A549 (cell line): ENCODE data around the gene NRXN3. TPM values are rescaled to one million over a fixed set of nuclear protein-coding genes. Genes with fewer than 3 reads are reported as not detected.

Source experiments
- ATAC-seq, 2 experiments: fragments of 200-7000 bp in 1 of 2; fragments of >200 bp in 1 of 2; cut with Nextera tagmentation in 1 of 2; cut with Tn5 transposase in 1 of 2; 3 replicates each; pipeline versions ENCODE4 v1.8.0 to v1.9.1; 2018 to 2020; ENCODE audit warnings: mild to moderate bottlenecking in 1 of 2, moderate library complexity in 1 of 2
- CTCF ChIA-PET: fragments of 300-600 bp; sonication (Branson Sonifier 250); formaldehyde crosslinking; extraction: SDS; loops from one replicate; lab custom pipeline; 2021; ENCODE audit warnings: antibody characterized with exemption, inconsistent platforms; lab: Yijun Ruan, JAX
- POLR2A ChIA-PET: fragments of 350-600 bp; formaldehyde crosslinking; extraction: SDS; loops from one replicate; lab custom pipeline; 2021; ENCODE audit warnings: antibody characterized with exemption, inconsistent platforms; lab: Yijun Ruan, JAX
- DNase-seq, 2 experiments: peaks; one replicate each; pipeline versions ENCODE4 v3.0.0 to v3.0.0-alpha.2; 2011 to 2016; ENCODE audit warnings: low read depth in 1 of 2, low spot score in 1 of 2
- FAIRE-seq: peaks from 2 replicates; lab custom pipeline; 2011; peaks lifted over from hg19 to GRCh38; lab: Jason Lieb, UNC
- H3K27ac ChIP-seq, 2 experiments: fragments of >200 bp; sonication (Bioruptor Twin); formaldehyde crosslinking; 3 replicates each; pipeline ENCODE4 v1.5.1; 2016 to 2017
- H3K4me1 ChIP-seq: fragments of >200 bp; sonication (Bioruptor Twin); formaldehyde crosslinking; 3 replicates; pipeline ENCODE4 v1.6.1; 2016
- H3K4me2 ChIP-seq: fragments of >200 bp; sonication (Bioruptor Twin); formaldehyde crosslinking; 3 replicates; pipeline ENCODE4 v1.6.1; 2016
- H3K4me3 ChIP-seq: fragments of >200 bp; sonication (Bioruptor Twin); formaldehyde crosslinking; 3 replicates; pipeline ENCODE4 v1.5.1; 2016
- H3K9me3 ChIP-seq: fragments of >200 bp; sonication (Bioruptor Twin); formaldehyde crosslinking; 3 replicates; pipeline ENCODE4 v1.6.1; 2016
- CHD4 ChIP-seq: fragments of 200-600 bp; sonication (generic); IDR thresholded peaks from 2 replicates; pipeline ENCODE4 v1.6.1; 2016; ENCODE audit warnings: antibody characterized with exemption, mild to moderate bottlenecking, borderline replicate concordance
- CTCF ChIP-seq: fragments of >200 bp; sonication (Bioruptor Twin); formaldehyde crosslinking; IDR thresholded peaks from 3 replicates; pipeline ENCODE4 v1.5.1; 2016
- EHMT2 ChIP-seq: fragments of 200-600 bp; sonication (generic); IDR thresholded peaks from 2 replicates; pipeline ENCODE4 v1.6.1; 2016; ENCODE audit warnings: antibody characterized with exemption, low read depth, mild to moderate bottlenecking, moderate library complexity
- ELK1 ChIP-seq: fragments of 150-350 bp; IDR thresholded peaks from 2 replicates; pipeline ENCODE4 v1.6.1; 2014; ENCODE audit warnings: low read depth, mild to moderate bottlenecking, low read length
- EP300 ChIP-seq, 2 experiments: fragments of >200 bp; sonication (Bioruptor Twin); formaldehyde crosslinking; IDR thresholded peaks; 2 replicates in 1 of 2; 3 replicates in 1 of 2; pipeline ENCODE4 v1.6.1; 2016 to 2017
- FOSL2 ChIP-seq, 2 experiments: fragments of 450-650 bp in 1 of 2; fragments of >200 bp in 1 of 2; sonication (Bioruptor Twin) in 1 of 2; formaldehyde crosslinking; IDR thresholded peaks; 2 replicates each; pipeline versions ENCODE4 v1.5.0 to v1.6.1; 2016 to 2020; ENCODE audit warnings: mild to moderate bottlenecking in 1 of 2, moderate library complexity in 1 of 2
- HES2 ChIP-seq: fragments of >200 bp; sonication (Bioruptor Twin); formaldehyde crosslinking; IDR thresholded peaks from 2 replicates; pipeline ENCODE4 v1.6.1; 2016
- HEYL ChIP-seq: fragments of 250-450 bp; sonication (Bioruptor Pico); IDR thresholded peaks from 2 replicates; pipeline ENCODE4 v1.8.0; 2021; ENCODE audit warnings: mild to moderate bottlenecking, moderate library complexity
- HOXA7 ChIP-seq: fragments of 250-450 bp; sonication (Bioruptor Pico); IDR thresholded peaks from 2 replicates; pipeline ENCODE4 v1.5.0; 2020; ENCODE audit warnings: mild to moderate bottlenecking, moderate library complexity
- HOXB5 ChIP-seq: fragments of 250-450 bp; sonication (Bioruptor Pico); IDR thresholded peaks from 2 replicates; pipeline ENCODE4 v1.5.0; 2020; ENCODE audit warnings: mild to moderate bottlenecking, moderate library complexity
- JUN ChIP-seq, 2 experiments: fragments of >200 bp; sonication (Bioruptor Twin); formaldehyde crosslinking; IDR thresholded peaks; 2 replicates in 1 of 2; 3 replicates in 1 of 2; pipeline ENCODE4 v1.6.1; 2016 to 2017
- MAZ ChIP-seq: fragments of 150-350 bp; IDR thresholded peaks from 2 replicates; pipeline ENCODE4 v1.6.1; 2014; ENCODE audit warnings: antibody characterized with exemption, low read depth, low read length, borderline replicate concordance
- NFE2L2 ChIP-seq: fragments of 150-350 bp; conservative IDR thresholded peaks from 2 replicates; pipeline ENCODE4 v1.6.1; 2014; ENCODE audit warnings: low read length
- POLR2A ChIP-seq: IDR thresholded peaks from 2 replicates; pipeline ENCODE4 v1.6.1; 2012; ENCODE audit warnings: mild to moderate bottlenecking, low read length
- POLR2AphosphoS2 ChIP-seq: conservative IDR thresholded peaks from 2 replicates; pipeline ENCODE4 v1.6.1; 2012; ENCODE audit warnings: low read length, improper control_type of control experiment, inconsistent platforms
- RARB ChIP-seq: fragments of 250-450 bp; sonication (Bioruptor Pico); IDR thresholded peaks from 2 replicates; pipeline ENCODE4 v1.8.0; 2021; ENCODE audit warnings: mild to moderate bottlenecking, moderate library complexity
- RFX5 ChIP-seq: fragments of 450-650 bp; IDR thresholded peaks from 2 replicates; pipeline ENCODE4 v1.7.1; 2014; ENCODE audit warnings: antibody characterized with exemption, mild to moderate bottlenecking, moderate library complexity
- SMC3 ChIP-seq: fragments of >200 bp; sonication (Bioruptor Twin); formaldehyde crosslinking; IDR thresholded peaks from 3 replicates; pipeline ENCODE4 v1.6.1; 2018; ENCODE audit warnings: inconsistent platforms
- TFCP2L1 ChIP-seq: fragments of 250-450 bp; sonication (Bioruptor Pico); IDR thresholded peaks from 2 replicates; pipeline ENCODE4 v1.5.0; 2021; ENCODE audit warnings: mild to moderate bottlenecking
- USF2 ChIP-seq: fragments of 450-650 bp; IDR thresholded peaks from 2 replicates; pipeline ENCODE4 v1.6.1; 2014; ENCODE audit warnings: antibody characterized with exemption
- ZFP36 ChIP-seq: fragments of 450-650 bp; IDR thresholded peaks from 2 replicates; pipeline ENCODE4 v1.6.1; 2014; ENCODE audit warnings: borderline replicate concordance; ENCODE audit not compliant: partially characterized antibody
- WGBS: methylation state at CpG from one replicate; pipeline ENCODE4 v1.1.6; 2017; ENCODE audit errors: missing lambda C conversion rate; 5-methylcytosine and 5-hydroxymethylcytosine counted together
- polyA plus RNA-seq, 4 experiments: library from polyadenylated mRNA; depleted of rRNA in 3 of 4; stranded (reverse); fragments of >200 nt; fragmentation: RNase III in 1 of 4; extraction: RNeasy Plus Mini Kit Qiagen cat#74134 plus additional on column Dnase treatment in 1 of 4; gene quantifications; 2 replicates in 3 of 4; 3 replicates in 1 of 4; pipeline ENCODE4 v1.2.3, GENCODE V29; 2011 to 2017

NRXN3 gene
- polyA plus RNA-seq, 2 of the 4 experiments (the other 2 are of a cell fraction) = 0.62 to 2.3 TPM

GRCh38 chr14:79783041-79783440 lies 1612.9 kb downstream of the NRXN3 start:
- Histone ChIP-seq H3K4me1 (no peaks in the 10 kb centered on the region), H3K4me2 (no peak overlapping the region), H3K9me3 (no peaks in the 10 kb centered on the region), H3K27ac (no peak overlapping the region), H3K4me3 (no peak overlapping the region)
- DNase-seq = no peak
- FAIRE-seq = no peak
- WGBS = 7% methylated on average over 4 of the region's 4 CpGs
- POLR2A ChIA-PET = no interaction called here
- TF ChIP-seq USF2 = no peak
- TF ChIP-seq HEYL (CRISPR knock-in tag) = no peak
- TF ChIP-seq RFX5 = no peak
- TF ChIP-seq HES2 = no peak
- no peak for ATAC-seq
- CTCF ChIA-PET = no interaction called here

- 74% methylated on average over 3 of the region's 3 CpGs for WGBS
- Histone ChIP-seq H3K4me3 (no peak overlapping the region), H3K9me3 (no peaks in the 10 kb centered on the region), H3K4me1 (no peaks in the 10 kb centered on the region), H3K4me2 (no peak overlapping the region), H3K27ac (no peak overlapping the region)
- no peak for FAIRE-seq
- no peak for DNase-seq
- ATAC-seq = no peak
- TF ChIP-seq CTCF = no peak
- TF ChIP-seq CHD4 = no peak
- TF ChIP-seq TFCP2L1 (CRISPR knock-in tag) = no peak
- TF ChIP-seq RARB (CRISPR knock-in tag) = no peak
- no peak for TF ChIP-seq HOXB5
- TF ChIP-seq MAZ = no peak
- no peak for TF ChIP-seq EP300 (IDR thresholded peaks at IDR 0.05)
- no peak for TF ChIP-seq EHMT2
- no peak for TF ChIP-seq POLR2A
- no peak for TF ChIP-seq ELK1
- no peak for TF ChIP-seq HOXA7 (CRISPR knock-in tag)
- TF ChIP-seq ZFP36 = no peak
- POLR2A ChIA-PET = no interaction called here
- CTCF ChIA-PET = no interaction called here
Measured at GRCh38 chr14:79786522-79786921, 1616.3 kb downstream of the NRXN3 start.

GRCh38 chr14:79788346-79788745 lies 1618.2 kb downstream of the NRXN3 start:
- H3K4me2 ChIP-seq = no peak overlapping the region
- ATAC-seq (no peak), DNase-seq (no peak), FAIRE-seq (no peak)
- ChIA-PET CTCF (no interaction called here), POLR2A (no interaction called here)
- no peak overlapping the region for H3K4me3 ChIP-seq
- H3K9me3 ChIP-seq = no peaks in the 10 kb centered on the region
- no peak overlapping the region for H3K27ac ChIP-seq
- TF ChIP-seq POLR2AphosphoS2 (no peak), RARB (CRISPR knock-in tag) (no peak), ELK1 (no peak), JUN (IDR thresholded peaks at IDR 0.05) (no peak), SMC3 (no peak), NFE2L2 (no peak), FOSL2 (IDR thresholded peaks at IDR 0.05) (no peak), FOSL2 (CRISPR knock-in tag; IDR thresholded peaks at IDR 0.05) (no peak)
- WGBS = 36% methylated on average over 2 of the region's 2 CpGs
- H3K4me1 ChIP-seq = no peaks in the 10 kb centered on the region
